ENCODE data around the gene MPDZ.

DNA sequence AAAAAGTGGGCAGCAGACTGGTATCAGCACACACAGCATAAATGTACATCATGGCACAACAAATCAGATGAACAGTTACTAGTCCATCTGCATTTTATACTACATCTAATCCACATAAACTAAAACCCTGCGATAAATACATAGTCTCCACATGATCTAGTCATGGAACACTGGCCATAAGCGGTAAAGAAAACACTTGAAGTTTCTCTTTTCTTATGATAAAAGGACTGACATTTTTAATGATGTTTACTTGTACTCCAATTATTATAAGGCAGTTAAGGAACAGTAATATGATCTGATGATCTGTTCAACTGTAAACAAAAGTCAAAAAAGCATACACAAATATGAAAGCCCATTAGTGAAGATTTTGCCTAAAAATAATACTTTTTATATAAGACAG, 112.5 kb downstream of the MPDZ start:
- TF ChIP-seq, protein P1, sequence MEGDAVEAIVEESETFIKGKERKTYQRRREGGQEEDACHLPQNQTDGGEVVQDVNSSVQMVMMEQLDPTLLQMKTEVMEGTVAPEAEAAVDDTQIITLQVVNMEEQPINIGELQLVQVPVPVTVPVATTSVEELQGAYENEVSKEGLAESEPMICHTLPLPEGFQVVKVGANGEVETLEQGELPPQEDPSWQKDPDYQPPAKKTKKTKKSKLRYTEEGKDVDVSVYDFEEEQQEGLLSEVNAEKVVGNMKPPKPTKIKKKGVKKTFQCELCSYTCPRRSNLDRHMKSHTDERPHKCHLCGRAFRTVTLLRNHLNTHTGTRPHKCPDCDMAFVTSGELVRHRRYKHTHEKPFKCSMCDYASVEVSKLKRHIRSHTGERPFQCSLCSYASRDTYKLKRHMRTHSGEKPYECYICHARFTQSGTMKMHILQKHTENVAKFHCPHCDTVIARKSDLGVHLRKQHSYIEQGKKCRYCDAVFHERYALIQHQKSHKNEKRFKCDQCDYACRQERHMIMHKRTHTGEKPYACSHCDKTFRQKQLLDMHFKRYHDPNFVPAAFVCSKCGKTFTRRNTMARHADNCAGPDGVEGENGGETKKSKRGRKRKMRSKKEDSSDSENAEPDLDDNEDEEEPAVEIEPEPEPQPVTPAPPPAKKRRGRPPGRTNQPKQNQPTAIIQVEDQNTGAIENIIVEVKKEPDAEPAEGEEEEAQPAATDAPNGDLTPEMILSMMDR (IDR thresholded peaks at IDR 0.05; ENCODE audit: insufficient read depth, low read length, poor library complexity, severe bottlenecking), result no peak
- TF ChIP-seq EZH2phosphoT487 (conservative IDR thresholded peaks at IDR 0.05; ENCODE audit: low read length), result no peak

Data from SU-DHL-6 (cell line).